BLaER1 treated with 17β-estradiol and CSF1 and Interleukin-3, amounts not matched to agents 10 nM and 100 nM (cell line): ENCODE measurements around the gene FBXL17.
"Not testable (repeated sequence)": the region's sequence is repeated elsewhere in the genome, so short reads cannot be mapped to it uniquely, and the experiment has no call there.

ENCODE experiments used
- H3K27ac ChIP-seq, 11 experiments: shearing (Covaris generic); formaldehyde crosslinking; 2 replicates each; pipeline ENCODE4 v1.8.1; 2022
- H3K27me3 ChIP-seq, 11 experiments: shearing (Covaris generic); formaldehyde crosslinking; 2 replicates each; pipeline ENCODE4 v1.8.1; 2022
- H3K36me3 ChIP-seq, 11 experiments: shearing (Covaris generic); formaldehyde crosslinking; 2 replicates each; pipeline ENCODE4 v1.8.1; 2022
- H3K4me1 ChIP-seq, 10 experiments: shearing (Covaris generic); formaldehyde crosslinking; 2 replicates each; pipeline ENCODE4 v1.8.1; 2022
- H3K4me2 ChIP-seq, 11 experiments: shearing (Covaris generic); formaldehyde crosslinking; 2 replicates each; pipeline ENCODE4 v1.8.1; 2022
- H3K4me3 ChIP-seq, 10 experiments: shearing (Covaris generic); formaldehyde crosslinking; 2 replicates each; pipeline ENCODE4 v1.8.1; 2022
- H3K9ac ChIP-seq, 11 experiments: shearing (Covaris generic); formaldehyde crosslinking; 2 replicates each; pipeline ENCODE4 v1.8.1; 2022
- H3K9me3 ChIP-seq, 11 experiments: shearing (Covaris generic); formaldehyde crosslinking; replicated peaks in 1 of 11; 2 replicates each; pipeline ENCODE4 v1.8.1; 2022
- H4K20me1 ChIP-seq, 11 experiments: shearing (Covaris generic); formaldehyde crosslinking; 2 replicates each; pipeline ENCODE4 v1.8.1; 2022
- Cebpa-rat ChIP-seq, 11 experiments: shearing (Covaris generic); IDR thresholded peaks; 2 replicates each; pipeline ENCODE4 v1.8.1; 2022

Gene FBXL17

GRCh38 chr5:108303086-108303485 lies 78.8 kb downstream of the FBXL17 start:
- no peak overlapping the region for H3K27ac ChIP-seq
- H3K4me1 ChIP-seq = no peaks in the 10 kb centered on the region
- no peaks in the 10 kb centered on the region for H3K27me3 ChIP-seq
- H3K9ac ChIP-seq = no peak overlapping the region
- no peak overlapping the region for H3K4me2 ChIP-seq
- H4K20me1 ChIP-seq = 0 out of 22 replicates have a peak, but pooled peaks cover 0 to 4% (median 0%) of the 10 kb centered on the region in 11 experiments
- no peaks in the 10 kb centered on the region for H3K36me3 ChIP-seq
- no peak for TF ChIP-seq Cebpa-rat (IDR thresholded peaks at IDR 0.05)
- no peak overlapping the region for H3K4me3 ChIP-seq
- no peaks in the 10 kb centered on the region for H3K9me3 ChIP-seq

GRCh38 chr5:108297042-108297601 lies 84.8 kb downstream of the FBXL17 start:
- no peaks in the 10 kb centered on the region for H3K36me3 ChIP-seq
- H3K9ac ChIP-seq = no peak overlapping the region
- no peaks in the 10 kb centered on the region for H3K27me3 ChIP-seq
- peaks cover 0 to 5% (median 0%) of the 10 kb centered on the region in 10 experiments; a peak in 2 of 20 replicates for H3K4me1 ChIP-seq
- H3K27ac ChIP-seq = no peak overlapping the region
- no peak for TF ChIP-seq Cebpa-rat (IDR thresholded peaks at IDR 0.05)
- no peaks in the 10 kb centered on the region for H3K9me3 ChIP-seq
- no peaks in the 10 kb centered on the region for H4K20me1 ChIP-seq
- H3K4me2 ChIP-seq = no peak overlapping the region
- no peak overlapping the region for H3K4me3 ChIP-seq

GRCh38 chr5:108295578-108296368 lies 86.1 kb downstream of the FBXL17 start:
- Histone ChIP-seq H3K27ac (no peak overlapping the region), H3K4me3 (no peak overlapping the region), H3K27me3 (no peaks in the 10 kb centered on the region), H3K9me3 (no peaks in the 10 kb centered on the region), H3K36me3 (no peaks in the 10 kb centered on the region), H3K9ac (no peak overlapping the region), H3K4me1 (peaks cover 0 to 5% (median 0%) of the 10 kb centered on the region in 10 experiments; a peak in 2 of 20 replicates), H3K4me2 (no peak overlapping the region), H4K20me1 (no peaks in the 10 kb centered on the region)
- no peak for TF ChIP-seq Cebpa-rat (IDR thresholded peaks at IDR 0.05)

- Histone ChIP-seq H3K27ac (no peak overlapping the region), H4K20me1 (peaks cover 0 to 7% (median 0%) of the 10 kb centered on the region in 11 experiments; a peak in 1 of 22 replicates), H3K4me2 (no peak overlapping the region), H3K4me3 (no peak overlapping the region), H3K9ac (no peak overlapping the region), H3K36me3 (0 out of 22 replicates have a peak, but pooled peaks cover 0 to 8% (median 0%) of the 10 kb centered on the region in 11 experiments), H3K27me3 (no peaks in the 10 kb centered on the region), H3K4me1 (no peaks in the 10 kb centered on the region), H3K9me3 (no peaks in the 10 kb centered on the region)
- TF ChIP-seq Cebpa-rat (IDR thresholded peaks at IDR 0.05) = no peak
Measured at GRCh38 chr5:108280960-108281569, 100.8 kb downstream of the FBXL17 start.

GRCh38 chr5:108280248-108280647 lies 101.7 kb downstream of the FBXL17 start:
- no peak overlapping the region for H3K27ac ChIP-seq

GRCh38 chr5:108278285-108279240 lies 103.3 kb downstream of the FBXL17 start:
- Histone ChIP-seq H3K36me3 (0 out of 22 replicates have a peak, but pooled peaks cover 0 to 8% (median 0%) of the 10 kb centered on the region in 11 experiments), H3K4me3 (no peak overlapping the region), H3K9ac (no peak overlapping the region), H4K20me1 (peaks cover 0 to 7% (median 0%) of the 10 kb centered on the region in 11 experiments; a peak in 1 of 22 replicates), H3K4me1 (no peaks in the 10 kb centered on the region), H3K9me3 (no peaks in the 10 kb centered on the region), H3K27ac (no peak overlapping the region), H3K27me3 (no peaks in the 10 kb centered on the region), H3K4me2 (no peak overlapping the region)
- no peak for TF ChIP-seq Cebpa-rat (IDR thresholded peaks at IDR 0.05)

More at GRCh38 chr5:108280248-108280647, 101.7 kb downstream of the FBXL17 start:
- Histone ChIP-seq H3K9ac (no peak overlapping the region), H3K4me1 (no peaks in the 10 kb centered on the region), H3K27me3 (no peaks in the 10 kb centered on the region), H3K4me3 (no peak overlapping the region), H4K20me1 (peaks cover 0 to 7% (median 0%) of the 10 kb centered on the region in 11 experiments; a peak in 1 of 22 replicates), H3K36me3 (0 out of 22 replicates have a peak, but pooled peaks cover 0 to 8% (median 0%) of the 10 kb centered on the region in 11 experiments), H3K4me2 (no peak overlapping the region), H3K9me3 (no peaks in the 10 kb centered on the region)
- TF ChIP-seq Cebpa-rat (IDR thresholded peaks at IDR 0.05) = no peak

- Histone ChIP-seq H3K27ac (no peak overlapping the region), H3K4me1 (no peaks in the 10 kb centered on the region), H3K9ac (no peak overlapping the region), H3K27me3 (no peaks in the 10 kb centered on the region), H4K20me1 (peaks cover 0 to 7% (median 0%) of the 10 kb centered on the region in 11 experiments; a peak in 1 of 22 replicates), H3K36me3 (0 out of 22 replicates have a peak, but pooled peaks cover 0 to 8% (median 0%) of the 10 kb centered on the region in 11 experiments), H3K4me3 (no peak overlapping the region), H3K4me2 (no peak overlapping the region), H3K9me3 (no peaks in the 10 kb centered on the region)
- no peak for TF ChIP-seq Cebpa-rat (IDR thresholded peaks at IDR 0.05)
Measured at GRCh38 chr5:108276187-108277050, 105.5 kb downstream of the FBXL17 start.

- not testable (repeated sequence) for H3K27ac ChIP-seq, H3K9me3 ChIP-seq, H3K9ac ChIP-seq, H3K4me1 ChIP-seq, H4K20me1 ChIP-seq, H3K27me3 ChIP-seq, H3K36me3 ChIP-seq, H3K4me2 ChIP-seq, H3K4me3 ChIP-seq
Measured at GRCh38 chr5:108274080-108274479, 107.8 kb downstream of the FBXL17 start.
